HCT116 (cell line): Measurements from ENCODE around the gene DNAAF8. TPM values are rescaled to one million over a fixed set of nuclear protein-coding genes. Genes with fewer than 3 reads are reported as not detected.

ENCODE experiments used
- ATAC-seq: fragments of 200-7000 bp; cut with Tn5 transposase; 2 replicates; pipeline ENCODE4 v1.9.1; 2020; ENCODE audit warnings: mild to moderate bottlenecking, moderate library complexity
- BruUV-seq: library from RNA; stranded (reverse); fragments of 400-500 nt; replicated peaks from 2 replicates; lab custom pipeline; 2021; lab: Mats Ljungman, UMichigan
- CTCF ChIA-PET: fragments of 300-600 bp; sonication (Branson Sonifier 250); formaldehyde crosslinking; loops from one replicate; lab custom pipeline; 2021; ENCODE audit warnings: antibody characterized with exemption; lab: Charles Lee
- POLR2A ChIA-PET: fragments of 300-600, 350-600 bp; sonication (Branson Sonifier 250); formaldehyde crosslinking; loops from one replicate; lab custom pipeline; 2021; ENCODE audit warnings: antibody characterized with exemption; lab: Charles Lee
- RAD21 ChIA-PET, 2 experiments: fragments of 300-600 bp; sonication (Branson Sonifier 250); formaldehyde crosslinking; loops; one replicate each; lab custom pipeline; 2023; ENCODE audit warnings: low total read pairs in 2 of 2; ENCODE audit not compliant: uncharacterized antibody in 2 of 2, unreplicated experiment in 2 of 2, low non-redundant PET in 1 of 2; lab: Charles Lee
- DNase-seq: peaks from one replicate; pipeline ENCODE4 v3.0.0-alpha.2; 2010; ENCODE audit warnings: low read depth, low spot score
- H2AFZ ChIP-seq: fragments of 200-600 bp; shearing (Covaris generic), sonication (generic); 2 replicates; pipeline ENCODE4 v1.6.1; 2017; ENCODE audit warnings: low read depth, mixed run types, mixed read lengths, antibody characterized with exemption, low read length; ENCODE audit not compliant: poor library complexity, severe bottlenecking
- H3K27ac ChIP-seq: 2 replicates; pipeline ENCODE4 v1.5.1; 2012; ENCODE audit warnings: low read depth, low read length
- H3K27me3 ChIP-seq: fragments of 200-600 bp; sonication (generic); 2 replicates; pipeline ENCODE4 v1.6.1; 2016; ENCODE audit warnings: mixed run types, low read length, mixed read lengths; ENCODE audit not compliant: insufficient read depth
- H3K36me3 ChIP-seq, 2 experiments: fragments of 200-500 bp in 1 of 2; fragments of 200-600 bp in 1 of 2; sonication (Bioruptor generic) in 1 of 2; sonication (generic) in 1 of 2; 2 replicates each; pipeline versions ENCODE4 v1.5.1 to v1.6.1; 2014 to 2016; ENCODE audit warnings: low read length in 2 of 2, inconsistent platforms in 1 of 2, mixed read lengths in 1 of 2, mixed run types in 1 of 2; ENCODE audit not compliant: insufficient read depth in 2 of 2, control insufficient read depth in 1 of 2
- H3K4me1 ChIP-seq, 2 experiments: fragments of 200-600 bp in 1 of 2; sonication (generic) in 1 of 2; 2 replicates each; pipeline versions ENCODE4 v1.5.1 to v1.6.1; 2012 to 2017; ENCODE audit warnings: low read length in 2 of 2, inconsistent platforms in 1 of 2, mild to moderate bottlenecking in 1 of 2, mixed read lengths in 1 of 2, mixed run types in 1 of 2, moderate library complexity in 1 of 2; ENCODE audit not compliant: insufficient read depth in 2 of 2, control insufficient read depth in 1 of 2
- H3K4me2 ChIP-seq: fragments of 200-600 bp; sonication (generic); 2 replicates; pipeline ENCODE4 v1.6.1; 2017; ENCODE audit warnings: mixed run types, low read length, mixed read lengths
- H3K4me3 ChIP-seq, 2 experiments: fragments of 200-600 bp in 1 of 2; sonication (generic) in 1 of 2; replicated peaks in 1 of 2; 2 replicates each; pipeline ENCODE4 v1.5.1; 2011 to 2016; ENCODE audit warnings: low read length in 2 of 2, control low read depth in 1 of 2, low read depth in 1 of 2, mild to moderate bottlenecking in 1 of 2, mixed read lengths in 1 of 2, mixed run types in 1 of 2
- H3K79me2 ChIP-seq: fragments of 200-600 bp; sonication (generic); 2 replicates; pipeline ENCODE4 v1.6.1; 2017; ENCODE audit warnings: mild to moderate bottlenecking, mixed run types, low read length, moderate library complexity, mixed read lengths; ENCODE audit not compliant: insufficient read depth
- H3K9ac ChIP-seq: fragments of 200-600 bp; sonication (generic); 2 replicates; pipeline ENCODE4 v1.6.1; 2016; ENCODE audit warnings: low read length, mixed read lengths
- H3K9me2 ChIP-seq: fragments of 200-600 bp; sonication (generic), shearing (Covaris generic); 2 replicates; pipeline ENCODE4 v1.6.1; 2017; ENCODE audit warnings: mixed run types, mild to moderate bottlenecking, moderate library complexity; ENCODE audit not compliant: insufficient read depth
- H3K9me3 ChIP-seq, 2 experiments: fragments of 200-500 bp in 1 of 2; fragments of 200-600 bp in 1 of 2; sonication (Bioruptor generic) in 1 of 2; sonication (generic) in 1 of 2; 2 replicates each; pipeline ENCODE4 v1.6.1; 2014 to 2017; ENCODE audit warnings: low read length in 2 of 2, mixed read lengths in 2 of 2, inconsistent platforms in 1 of 2, low read depth in 1 of 2, mild to moderate bottlenecking in 1 of 2, mixed run types in 1 of 2, moderate library complexity in 1 of 2; ENCODE audit not compliant: control insufficient read depth in 1 of 2, insufficient read depth in 1 of 2
- H4K20me1 ChIP-seq: fragments of 200-600 bp; sonication (generic), shearing (Covaris generic); 2 replicates; pipeline ENCODE4 v1.6.1; 2017; ENCODE audit warnings: mixed run types, mild to moderate bottlenecking, moderate library complexity; ENCODE audit not compliant: insufficient read depth
- CBX3 ChIP-seq: IDR thresholded peaks from 2 replicates; pipeline ENCODE4 v1.6.1; 2012; ENCODE audit warnings: low read depth
- CEBPB ChIP-seq: IDR thresholded peaks from 2 replicates; pipeline ENCODE4 v1.6.1; 2012; ENCODE audit warnings: low read depth
- EZH2 ChIP-seq: fragments of 200-600 bp; sonication (generic); IDR thresholded peaks from 2 replicates; pipeline ENCODE4 v1.6.1; 2017; ENCODE audit warnings: antibody characterized with exemption, mixed run types
- EZH2phosphoT487 ChIP-seq: fragments of 200-600 bp; IDR thresholded peaks from 2 replicates; pipeline ENCODE4 v1.6.1; 2018; ENCODE audit warnings: antibody characterized with exemption, borderline replicate concordance
- POLR2A ChIP-seq: IDR thresholded peaks from 2 replicates; pipeline ENCODE4 v1.7.0; 2011; ENCODE audit warnings: borderline replicate concordance; ENCODE audit not compliant: insufficient read depth, insufficient read length; ENCODE audit errors: extremely low read depth
- POLR2AphosphoS5 ChIP-seq: IDR thresholded peaks from 2 replicates; pipeline ENCODE4 v1.6.1; 2011; ENCODE audit warnings: mild to moderate bottlenecking, low read depth, low read length, moderate library complexity
- RAD21 ChIP-seq: IDR thresholded peaks from 2 replicates; pipeline ENCODE4 v1.6.1; 2012; ENCODE audit warnings: low read depth, mild to moderate bottlenecking
- SP1 ChIP-seq: IDR thresholded peaks from 2 replicates; pipeline ENCODE4 v1.6.1; 2012; ENCODE audit warnings: low read depth
- SRF ChIP-seq: IDR thresholded peaks from 2 replicates; pipeline ENCODE4 v1.6.1; 2012; ENCODE audit warnings: low read depth
- TCF7L2 ChIP-seq: IDR thresholded peaks from 2 replicates; pipeline ENCODE4 v1.7.0; 2011; ENCODE audit warnings: borderline replicate concordance, inconsistent platforms; ENCODE audit not compliant: insufficient read depth, insufficient read length; ENCODE audit errors: extremely low read depth
- ZBTB33 ChIP-seq: IDR thresholded peaks from 2 replicates; pipeline ENCODE4 v1.6.1; 2011; ENCODE audit warnings: mild to moderate bottlenecking, low read length, moderate library complexity; ENCODE audit not compliant: insufficient replicate concordance; ENCODE audit errors: extremely low read depth
- ZNF274 ChIP-seq: fragments of 200-500 bp; sonication (Bioruptor generic); IDR thresholded peaks from 2 replicates; pipeline ENCODE4 v1.6.1; 2014; ENCODE audit warnings: mild to moderate bottlenecking, low read depth, low read length, inconsistent platforms
- intact Hi-C: fragments of 100-400 bp; cut with micrococcal nuclease; formaldehyde crosslinking; loops from 2 replicates; pipeline ENCODE4 v1.10.0; 2022
- total RNA-seq: library from RNA; stranded (reverse); gene quantifications from one replicate; pipeline ENCODE4 v1.2.1, GENCODE V29; 2021; ENCODE audit not compliant: unreplicated experiment
- TF ChIP-seq, protein P1 (sequence below), 3 experiments: fragments of 200-600 bp in 1 of 3; sonication (generic) in 1 of 3; IDR thresholded peaks in 2 of 3; conservative IDR thresholded peaks in 1 of 3; 2 replicates each; pipeline ENCODE4 v1.5.1; 2012 to 2017; ENCODE audit warnings: low read depth in 2 of 3, low read length in 2 of 3, antibody characterized with exemption in 1 of 3, borderline replicate concordance in 1 of 3, control low read depth in 1 of 3, mild to moderate bottlenecking in 1 of 3, mixed read lengths in 1 of 3, mixed run types in 1 of 3, moderate library complexity in 1 of 3; ENCODE audit not compliant: insufficient read depth in 1 of 3
- TF ChIP-seq, protein P2 (sequence below): IDR thresholded peaks from 2 replicates; pipeline ENCODE4 v1.6.1; 2012
- TF ChIP-seq, protein P3 (sequence below): IDR thresholded peaks from 2 replicates; pipeline ENCODE4 v1.6.1; 2012; ENCODE audit warnings: low read depth

The DNAAF8 gene
- total RNA-seq, 1 experiment from 2014 or later, result 1.0 TPM

DNA sequence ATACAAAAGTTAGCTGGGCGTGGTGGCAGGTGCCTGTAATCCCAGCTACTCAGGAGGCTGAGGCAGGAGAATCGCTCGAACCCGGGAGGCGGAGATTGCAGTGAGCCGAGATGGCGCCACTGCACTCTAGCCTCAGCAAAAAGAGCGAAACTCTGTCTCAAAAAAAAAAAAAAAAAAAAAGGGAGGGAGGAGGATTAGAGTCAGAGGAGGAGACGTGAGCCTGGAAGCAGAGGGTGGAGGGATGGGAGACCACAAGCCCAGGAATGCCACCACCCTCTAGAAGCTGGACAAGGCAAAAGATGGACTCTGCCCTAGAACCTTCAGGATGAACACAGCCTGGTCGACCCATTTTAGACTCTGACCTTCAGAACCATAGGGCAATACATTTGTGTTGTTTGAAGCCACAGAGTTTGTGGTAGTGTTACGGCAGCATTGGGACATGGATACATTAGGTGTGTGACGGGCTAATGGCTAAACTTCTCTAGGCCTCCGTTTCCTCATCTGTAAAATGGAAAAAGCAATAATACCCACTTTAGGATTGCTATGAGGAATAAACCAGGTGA lies 58.7 kb downstream of the DNAAF8 start:
- POLR2A ChIA-PET, result interaction anchor here (1.1 kb wide), 1 partner anchor 10 kb away, joined by 3 read pairs; no protein-coding TSS in a partner anchor

More for the DNA sequence above, 58.7 kb downstream of the DNAAF8 start:
- H3K27me3 ChIP-seq, result no peaks in the 10 kb centered on the region
- intact Hi-C loops, result no loop called here
- no peak overlapping the region for H3K4me3 ChIP-seq
- H2AFZ ChIP-seq, result no peak overlapping the region
- no peak for TF ChIP-seq EZH2
- no peak for TF ChIP-seq ZNF274
- no peak for TF ChIP-seq CBX3
- TF ChIP-seq TCF7L2, result no peak
- TF ChIP-seq RAD21, result no peak
- TF ChIP-seq SRF, result no peak
- no peak for TF ChIP-seq SP1
- TF ChIP-seq ZBTB33, result no peak
- TF ChIP-seq CEBPB, result no peak
- TF ChIP-seq, protein P1, sequence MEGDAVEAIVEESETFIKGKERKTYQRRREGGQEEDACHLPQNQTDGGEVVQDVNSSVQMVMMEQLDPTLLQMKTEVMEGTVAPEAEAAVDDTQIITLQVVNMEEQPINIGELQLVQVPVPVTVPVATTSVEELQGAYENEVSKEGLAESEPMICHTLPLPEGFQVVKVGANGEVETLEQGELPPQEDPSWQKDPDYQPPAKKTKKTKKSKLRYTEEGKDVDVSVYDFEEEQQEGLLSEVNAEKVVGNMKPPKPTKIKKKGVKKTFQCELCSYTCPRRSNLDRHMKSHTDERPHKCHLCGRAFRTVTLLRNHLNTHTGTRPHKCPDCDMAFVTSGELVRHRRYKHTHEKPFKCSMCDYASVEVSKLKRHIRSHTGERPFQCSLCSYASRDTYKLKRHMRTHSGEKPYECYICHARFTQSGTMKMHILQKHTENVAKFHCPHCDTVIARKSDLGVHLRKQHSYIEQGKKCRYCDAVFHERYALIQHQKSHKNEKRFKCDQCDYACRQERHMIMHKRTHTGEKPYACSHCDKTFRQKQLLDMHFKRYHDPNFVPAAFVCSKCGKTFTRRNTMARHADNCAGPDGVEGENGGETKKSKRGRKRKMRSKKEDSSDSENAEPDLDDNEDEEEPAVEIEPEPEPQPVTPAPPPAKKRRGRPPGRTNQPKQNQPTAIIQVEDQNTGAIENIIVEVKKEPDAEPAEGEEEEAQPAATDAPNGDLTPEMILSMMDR (IDR thresholded peaks at IDR 0.05 in 2 of 3, conservative IDR thresholded peaks at IDR 0.05 in 1 of 3; ENCODE audit: borderline replicate concordance in 1 of 3, insufficient read depth in 1 of 3, low read depth in 2 of 3, low read length in 2 of 3), result no peak
- no peak for TF ChIP-seq POLR2A
- TF ChIP-seq POLR2AphosphoS5, result no peak
- TF ChIP-seq EZH2phosphoT487, result no peak
- TF ChIP-seq, protein P2, sequence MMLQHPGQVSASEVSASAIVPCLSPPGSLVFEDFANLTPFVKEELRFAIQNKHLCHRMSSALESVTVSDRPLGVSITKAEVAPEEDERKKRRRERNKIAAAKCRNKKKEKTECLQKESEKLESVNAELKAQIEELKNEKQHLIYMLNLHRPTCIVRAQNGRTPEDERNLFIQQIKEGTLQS, result no peak
- TF ChIP-seq, protein P3, sequence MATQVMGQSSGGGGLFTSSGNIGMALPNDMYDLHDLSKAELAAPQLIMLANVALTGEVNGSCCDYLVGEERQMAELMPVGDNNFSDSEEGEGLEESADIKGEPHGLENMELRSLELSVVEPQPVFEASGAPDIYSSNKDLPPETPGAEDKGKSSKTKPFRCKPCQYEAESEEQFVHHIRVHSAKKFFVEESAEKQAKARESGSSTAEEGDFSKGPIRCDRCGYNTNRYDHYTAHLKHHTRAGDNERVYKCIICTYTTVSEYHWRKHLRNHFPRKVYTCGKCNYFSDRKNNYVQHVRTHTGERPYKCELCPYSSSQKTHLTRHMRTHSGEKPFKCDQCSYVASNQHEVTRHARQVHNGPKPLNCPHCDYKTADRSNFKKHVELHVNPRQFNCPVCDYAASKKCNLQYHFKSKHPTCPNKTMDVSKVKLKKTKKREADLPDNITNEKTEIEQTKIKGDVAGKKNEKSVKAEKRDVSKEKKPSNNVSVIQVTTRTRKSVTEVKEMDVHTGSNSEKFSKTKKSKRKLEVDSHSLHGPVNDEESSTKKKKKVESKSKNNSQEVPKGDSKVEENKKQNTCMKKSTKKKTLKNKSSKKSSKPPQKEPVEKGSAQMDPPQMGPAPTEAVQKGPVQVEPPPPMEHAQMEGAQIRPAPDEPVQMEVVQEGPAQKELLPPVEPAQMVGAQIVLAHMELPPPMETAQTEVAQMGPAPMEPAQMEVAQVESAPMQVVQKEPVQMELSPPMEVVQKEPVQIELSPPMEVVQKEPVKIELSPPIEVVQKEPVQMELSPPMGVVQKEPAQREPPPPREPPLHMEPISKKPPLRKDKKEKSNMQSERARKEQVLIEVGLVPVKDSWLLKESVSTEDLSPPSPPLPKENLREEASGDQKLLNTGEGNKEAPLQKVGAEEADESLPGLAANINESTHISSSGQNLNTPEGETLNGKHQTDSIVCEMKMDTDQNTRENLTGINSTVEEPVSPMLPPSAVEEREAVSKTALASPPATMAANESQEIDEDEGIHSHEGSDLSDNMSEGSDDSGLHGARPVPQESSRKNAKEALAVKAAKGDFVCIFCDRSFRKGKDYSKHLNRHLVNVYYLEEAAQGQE, result no peak
- TF ChIP-seq, all 23 proteins: peak for 0
- Histone ChIP-seq H4K20me1 (no peaks in the 10 kb centered on the region), H3K4me2 (no peak overlapping the region), H3K79me2 (no peaks in the 10 kb centered on the region), H3K27ac (no peak overlapping the region), H3K36me3 (no peaks in the 10 kb centered on the region), H3K9me2 (no peaks in the 10 kb centered on the region), H3K9ac (no peak overlapping the region), H3K9me3 (no peaks in the 10 kb centered on the region), H3K4me1 (peaks cover 6 to 7% of the 10 kb centered on the region in 2 experiments)
- no peak for DNase-seq
- no peak for ATAC-seq
- RAD21 ChIA-PET, result no interaction called here
- no TSS peak for BruUV-seq
- CTCF ChIA-PET, result no interaction called here
